ENCODE measurements around the gene ERRFI1. TPM values are rescaled to one million over a fixed set of nuclear protein-coding genes. Genes with fewer than 3 reads are reported as not detected.

ERRFI1 gene
- total and polyA plus RNA-seq, 2 of the 8 experiments (the other 6 are each of a cell fraction or from before 2014, with no cell fraction given), result 23.4 to 46.1 TPM

DNA sequence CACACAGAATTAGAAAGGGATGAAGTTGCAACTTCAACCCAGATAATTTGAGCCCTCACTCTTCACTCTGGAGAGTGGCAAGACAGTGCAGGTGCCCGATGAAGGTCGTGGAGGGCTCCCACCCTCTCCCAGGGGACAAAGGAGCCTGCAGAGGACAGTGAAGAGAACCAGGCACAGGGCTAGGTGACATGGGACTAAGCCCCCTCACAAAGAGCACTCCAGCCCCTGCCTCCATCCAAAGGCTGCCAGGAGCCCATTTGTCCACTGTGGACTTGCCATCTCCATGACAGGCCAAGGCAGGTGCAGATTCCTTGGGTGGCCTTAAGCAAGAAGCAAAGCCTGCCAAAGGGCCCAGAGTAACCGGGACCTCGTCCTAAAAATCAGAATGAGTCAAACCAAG, 15.1 kb downstream of the ERRFI1 start:
- ChIA-PET CTCF (ENCODE audit: partially characterized antibody) (interaction anchor here (1.0 to 12.6 kb wide), 7 partner anchors 17 to 306 kb away, joined by 3 to 211 read pairs (median 3); partner anchors contain the start of gene SLC45A1), POLR2A (ENCODE audit: partially characterized antibody) (interaction anchor here (0.7 kb wide), 1 partner anchor 36 kb away, joined by 3 read pairs; no protein-coding TSS in a partner anchor)
- FAIRE-seq, result no peak

More for the DNA sequence above, 15.1 kb downstream of the ERRFI1 start:
- no peak overlapping the region for H3K14ac ChIP-seq (ENCODE audit: insufficient read length)
- TF ChIP-seq ZNF274 (IDR thresholded peaks at IDR 0.05; ENCODE audit: borderline replicate concordance, extremely low read depth, low read length) (no peak), CTBP2 (IDR thresholded peaks at IDR 0.05; ENCODE audit: borderline replicate concordance, insufficient read depth, insufficient read length, low read length) (no peak), RFX5 (IDR thresholded peaks at IDR 0.05; ENCODE audit: borderline replicate concordance, low read depth, low read length) (no peak), RBBP5 (IDR thresholded peaks at IDR 0.05; ENCODE audit: borderline replicate concordance, low read depth, low read length) (no peak), JUN (IDR thresholded peaks at IDR 0.05; ENCODE audit: low read depth, low read length) (no peak), SIRT6 (IDR thresholded peaks at IDR 0.05; ENCODE audit: low read length) (no peak)
- H2BK5ac ChIP-seq (ENCODE audit: low read depth, low read length), result no peak overlapping the region
- H3K18ac ChIP-seq (ENCODE audit: extremely low read depth, low read length), result no peak overlapping the region
- H2BK15ac ChIP-seq (ENCODE audit: low read length), result no peak overlapping the region
- H2AK5ac ChIP-seq (ENCODE audit: low read depth, low read length), result no peak overlapping the region
- no peak overlapping the region for H2BK20ac ChIP-seq (ENCODE audit: low read length)
- H3K4me1 ChIP-seq (replicated peaks in 1 of 4; ENCODE audit: control insufficient read depth in 3 of 4, insufficient read depth in 4 of 4, low read length in 3 of 4), result peaks cover 0 to 4% (median 3%) of the 10 kb centered on the region in 4 experiments; a peak in 4 of 7 replicates
- peaks cover 2 to 3% of the 10 kb centered on the region in 2 experiments for H4K20me1 ChIP-seq (replicated peaks in 1 of 2; ENCODE audit: control insufficient read depth in 1 of 2, insufficient read depth in 2 of 2, low read length in 2 of 2)
- no peak overlapping the region for H3K4ac ChIP-seq (replicated peaks; ENCODE audit: insufficient read length, low read depth, low read length)
- DNase-seq (ENCODE audit: low read depth in 1 of 2, low spot score in 2 of 2), result no peak
- H2AFZ ChIP-seq (ENCODE audit: low read length), result no peak overlapping the region
- no peak overlapping the region for H3K4me2 ChIP-seq (ENCODE audit: insufficient read depth in 1 of 2, low read depth in 2 of 2, low read length in 2 of 2)
- 80% methylated on average over 4 of the region's 4 CpGs; no CpG with 5 or more reads in 1 of the 2 experiments for WGBS, 2 experiments (ENCODE audit: extremely low coverage in 1 of 2, insufficient coverage in 1 of 2, insufficient read length in 1 of 2, insufficient replicate concordance in 2 of 2, low coverage in 1 of 2, low lambda C conversion rate in 2 of 2, missing lambda C conversion rate in 1 of 2)
- H3K56ac ChIP-seq (replicated peaks; ENCODE audit: insufficient read length, low read depth, low read length), result no peak overlapping the region
- H4K5ac ChIP-seq (ENCODE audit: insufficient read length, low read depth, low read length), result no peak overlapping the region
- H3K9ac ChIP-seq (replicated peaks in 1 of 4; ENCODE audit: extremely low read depth in 1 of 4, low read depth in 3 of 4, low read length in 3 of 4), result no peak overlapping the region
- H3K79me2 ChIP-seq (ENCODE audit: control insufficient read depth in 1 of 2, insufficient read depth in 2 of 2, low read length in 2 of 2), result peaks cover 0 to 28% of the 10 kb centered on the region in 2 experiments; a peak in 3 of 4 replicates
- no peaks in the 10 kb centered on the region for H3K27me3 ChIP-seq (replicated peaks in 1 of 4; ENCODE audit: control insufficient read depth in 3 of 4, extremely low read depth in 1 of 4, insufficient read depth in 3 of 4, low read length in 3 of 4)
- no peak overlapping the region for H4K91ac ChIP-seq (replicated peaks; ENCODE audit: insufficient read length, low read length)
- no peaks in the 10 kb centered on the region for H3K9me3 ChIP-seq (ENCODE audit: insufficient read depth in 2 of 2, low read depth in 1 of 2, low read length in 1 of 2)
- no peak overlapping the region for H3K4me3 ChIP-seq (ENCODE audit: extremely low read depth in 1 of 4, insufficient read depth in 2 of 4, low read depth in 3 of 4, low read length in 4 of 4)
- H3K79me1 ChIP-seq (ENCODE audit: low read depth, low read length), result no peaks in the 10 kb centered on the region; the same call in 1 of the 2 replicates
- no peak overlapping the region for H3K23ac ChIP-seq (ENCODE audit: insufficient read length)
- H3K23me2 ChIP-seq (ENCODE audit: low read depth, low read length), result no peaks in the 10 kb centered on the region
- H2BK120ac ChIP-seq (replicated peaks; ENCODE audit: low read depth, low read length), result no peak overlapping the region
- H3K27ac ChIP-seq (ENCODE audit: low read depth, low read length), result no peak overlapping the region; the same call in 1 of the 2 replicates
- no peak overlapping the region for H2BK12ac ChIP-seq (ENCODE audit: low read depth, low read length)
- no peak overlapping the region for H4K8ac ChIP-seq (ENCODE audit: extremely low read depth, insufficient read depth, low read length)
- H3K36me3 ChIP-seq (ENCODE audit: control insufficient read depth in 2 of 4, insufficient read depth in 4 of 4, low read length in 3 of 4), result peaks cover 12 to 41% (median 28%) of the 10 kb centered on the region in 4 experiments

Measured in H1 (cell line).